HepG2 (cell line): Measurements from ENCODE around the gene GSTK1. TPM values are rescaled to one million over a fixed set of nuclear protein-coding genes. Genes with fewer than 3 reads are reported as not detected.

ENCODE experiments used
- MEF2D ChIP-seq: sonication (generic); formaldehyde crosslinking; IDR thresholded peaks from 2 replicates; pipeline ENCODE4 v1.5.1; 2020; ENCODE audit warnings: mild to moderate bottlenecking, missing genetic modification reagents
- ONECUT2 ChIP-seq: sonication (generic); formaldehyde crosslinking; IDR thresholded peaks from 2 replicates; pipeline ENCODE4 v1.4.0; 2020; ENCODE audit warnings: missing genetic modification reagents
- RXRB ChIP-seq: IDR thresholded peaks from 2 replicates; pipeline ENCODE4 v1.6.1; 2016; ENCODE audit warnings: borderline replicate concordance, missing genetic modification reagents, missing compliant biosample characterization
- ZNF225 ChIP-seq: sonication (generic); formaldehyde crosslinking; IDR thresholded peaks from 2 replicates; pipeline ENCODE4 v1.4.0; 2020; ENCODE audit warnings: mild to moderate bottlenecking, missing genetic modification reagents
- ZNF256 ChIP-seq: sonication (generic); formaldehyde crosslinking; conservative IDR thresholded peaks from 2 replicates; pipeline ENCODE4 v1.4.0; 2020; ENCODE audit warnings: missing genetic modification reagents
- ZNF792 ChIP-seq: IDR thresholded peaks from 2 replicates; pipeline ENCODE4 v1.6.1; 2016
- polyA plus RNA-seq, 8 experiments: library from polyadenylated mRNA; depleted of rRNA in 3 of 8; stranded (reverse) in 7 of 8; unstranded in 1 of 8; fragments of >200 nt; fragmentation: Illumina TruSeq in 4 of 8; extraction: Trizol in 4 of 8; gene quantifications; 2 replicates each; pipeline versions ENCODE4 v1.2.1 to v1.2.3, GENCODE V29; 2011 to 2016; ENCODE audit warnings: low read depth in 4 of 8, missing spikeins in 1 of 8, mixed read lengths in 1 of 8; ENCODE audit not compliant: insufficient read depth in 1 of 8
- total RNA-seq, 5 experiments: library from RNA; depleted of rRNA; stranded (reverse); fragments of >200 nt; fragmentation: Illumina TruSeq; extraction: Trizol; gene quantifications; 2 replicates each; pipeline ENCODE4 v1.2.3, GENCODE V29; 2016; ENCODE audit warnings: low read depth in 1 of 5
- TF ChIP-seq, protein P1 (sequence below): IDR thresholded peaks from 2 replicates; pipeline ENCODE4 v1.6.1; 2016; ENCODE audit warnings: low read depth, missing genetic modification reagents, missing compliant biosample characterization
- TF ChIP-seq, protein P2 (sequence below): sonication (generic); formaldehyde crosslinking; IDR thresholded peaks from 2 replicates; pipeline ENCODE4 v1.5.1; 2020; ENCODE audit warnings: mild to moderate bottlenecking, missing genetic modification reagents, borderline replicate concordance
- TF ChIP-seq, protein P3 (sequence below): sonication (generic); formaldehyde crosslinking; IDR thresholded peaks from 2 replicates; pipeline ENCODE4 v1.4.0; 2020; ENCODE audit warnings: missing genetic modification reagents, borderline replicate concordance
- TF ChIP-seq, protein P4 (sequence below): sonication (generic); formaldehyde crosslinking; IDR thresholded peaks from 2 replicates; pipeline ENCODE4 v1.5.0; 2020; ENCODE audit warnings: missing genetic modification reagents
- TF ChIP-seq, protein P5 (sequence below): sonication (generic); formaldehyde crosslinking; IDR thresholded peaks from 2 replicates; pipeline ENCODE4 v1.9.0; 2021; ENCODE audit warnings: missing genetic modification reagents, mild to moderate bottlenecking, borderline replicate concordance

Gene GSTK1
- total and polyA plus RNA-seq, 2 of the 13 experiments (the other 11 are each of a cell fraction or from before 2014, with no cell fraction given): 64.6 to 92.1 TPM

DNA sequence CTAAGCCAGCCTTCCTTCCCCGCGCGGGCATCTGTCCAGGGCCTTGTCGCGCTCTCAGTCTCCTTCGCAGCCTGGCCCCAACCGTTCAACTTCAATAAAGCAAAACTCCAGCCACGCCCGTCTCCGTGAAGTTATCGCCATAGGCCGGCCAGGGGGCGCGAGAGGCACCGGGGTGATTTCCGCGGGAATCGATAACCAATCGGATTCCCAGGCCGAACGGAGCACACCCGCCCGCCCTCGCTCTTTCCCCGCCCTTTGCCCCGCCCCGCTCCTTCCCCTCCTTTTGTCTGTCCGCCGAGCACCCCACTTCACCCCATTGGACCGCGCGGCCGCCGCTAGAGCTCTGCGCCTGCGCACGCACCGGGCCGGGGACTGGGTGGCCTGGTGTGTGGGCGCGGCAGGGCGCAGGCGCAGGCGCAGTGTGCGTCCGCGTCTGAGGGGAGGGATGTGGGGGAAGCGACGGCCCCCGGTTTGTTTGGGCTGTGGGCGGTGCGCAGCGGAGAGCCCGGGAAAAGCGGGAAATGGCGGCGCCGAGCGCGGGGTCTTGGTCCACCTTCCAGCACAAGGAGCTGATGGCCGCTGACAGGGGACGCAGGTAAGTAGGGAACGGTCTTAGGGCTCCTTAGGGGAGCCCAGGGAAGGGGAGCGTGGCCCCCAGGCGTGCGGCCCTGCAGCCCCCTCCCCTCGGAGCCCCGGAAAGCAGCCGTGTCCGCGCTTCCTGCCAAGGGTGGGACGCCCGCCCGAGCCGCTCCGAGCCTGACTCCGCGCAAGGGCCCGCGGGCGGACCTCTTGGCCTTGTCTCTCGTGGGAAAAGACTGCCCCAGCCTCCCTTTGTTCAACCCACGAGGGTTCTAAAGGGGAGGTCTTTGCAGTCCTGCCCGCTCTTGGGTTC lies 24.9 kb downstream of the GSTK1 start, which contains the start of gene CASP2 (continued):
- TF ChIP-seq ZNF225 (CRISPR knock-in tag) (no peak), RXRB (CRISPR knock-in tag) (0 out of 2 replicates have a peak, but pooled peaks have one; percentile 13), ZNF792 (CRISPR knock-in tag) (no peak), ONECUT2 (CRISPR knock-in tag) (no peak), MEF2D (CRISPR knock-in tag) (no peak), ZNF256 (CRISPR knock-in tag) (no peak)
- TF ChIP-seq, protein P1, sequence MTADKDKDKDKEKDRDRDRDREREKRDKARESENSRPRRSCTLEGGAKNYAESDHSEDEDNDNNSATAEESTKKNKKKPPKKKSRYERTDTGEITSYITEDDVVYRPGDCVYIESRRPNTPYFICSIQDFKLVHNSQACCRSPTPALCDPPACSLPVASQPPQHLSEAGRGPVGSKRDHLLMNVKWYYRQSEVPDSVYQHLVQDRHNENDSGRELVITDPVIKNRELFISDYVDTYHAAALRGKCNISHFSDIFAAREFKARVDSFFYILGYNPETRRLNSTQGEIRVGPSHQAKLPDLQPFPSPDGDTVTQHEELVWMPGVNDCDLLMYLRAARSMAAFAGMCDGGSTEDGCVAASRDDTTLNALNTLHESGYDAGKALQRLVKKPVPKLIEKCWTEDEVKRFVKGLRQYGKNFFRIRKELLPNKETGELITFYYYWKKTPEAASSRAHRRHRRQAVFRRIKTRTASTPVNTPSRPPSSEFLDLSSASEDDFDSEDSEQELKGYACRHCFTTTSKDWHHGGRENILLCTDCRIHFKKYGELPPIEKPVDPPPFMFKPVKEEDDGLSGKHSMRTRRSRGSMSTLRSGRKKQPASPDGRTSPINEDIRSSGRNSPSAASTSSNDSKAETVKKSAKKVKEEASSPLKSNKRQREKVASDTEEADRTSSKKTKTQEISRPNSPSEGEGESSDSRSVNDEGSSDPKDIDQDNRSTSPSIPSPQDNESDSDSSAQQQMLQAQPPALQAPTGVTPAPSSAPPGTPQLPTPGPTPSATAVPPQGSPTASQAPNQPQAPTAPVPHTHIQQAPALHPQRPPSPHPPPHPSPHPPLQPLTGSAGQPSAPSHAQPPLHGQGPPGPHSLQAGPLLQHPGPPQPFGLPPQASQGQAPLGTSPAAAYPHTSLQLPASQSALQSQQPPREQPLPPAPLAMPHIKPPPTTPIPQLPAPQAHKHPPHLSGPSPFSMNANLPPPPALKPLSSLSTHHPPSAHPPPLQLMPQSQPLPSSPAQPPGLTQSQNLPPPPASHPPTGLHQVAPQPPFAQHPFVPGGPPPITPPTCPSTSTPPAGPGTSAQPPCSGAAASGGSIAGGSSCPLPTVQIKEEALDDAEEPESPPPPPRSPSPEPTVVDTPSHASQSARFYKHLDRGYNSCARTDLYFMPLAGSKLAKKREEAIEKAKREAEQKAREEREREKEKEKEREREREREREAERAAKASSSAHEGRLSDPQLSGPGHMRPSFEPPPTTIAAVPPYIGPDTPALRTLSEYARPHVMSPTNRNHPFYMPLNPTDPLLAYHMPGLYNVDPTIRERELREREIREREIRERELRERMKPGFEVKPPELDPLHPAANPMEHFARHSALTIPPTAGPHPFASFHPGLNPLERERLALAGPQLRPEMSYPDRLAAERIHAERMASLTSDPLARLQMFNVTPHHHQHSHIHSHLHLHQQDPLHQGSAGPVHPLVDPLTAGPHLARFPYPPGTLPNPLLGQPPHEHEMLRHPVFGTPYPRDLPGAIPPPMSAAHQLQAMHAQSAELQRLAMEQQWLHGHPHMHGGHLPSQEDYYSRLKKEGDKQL (CRISPR knock-in tag): no peak
- TF ChIP-seq, protein P2, sequence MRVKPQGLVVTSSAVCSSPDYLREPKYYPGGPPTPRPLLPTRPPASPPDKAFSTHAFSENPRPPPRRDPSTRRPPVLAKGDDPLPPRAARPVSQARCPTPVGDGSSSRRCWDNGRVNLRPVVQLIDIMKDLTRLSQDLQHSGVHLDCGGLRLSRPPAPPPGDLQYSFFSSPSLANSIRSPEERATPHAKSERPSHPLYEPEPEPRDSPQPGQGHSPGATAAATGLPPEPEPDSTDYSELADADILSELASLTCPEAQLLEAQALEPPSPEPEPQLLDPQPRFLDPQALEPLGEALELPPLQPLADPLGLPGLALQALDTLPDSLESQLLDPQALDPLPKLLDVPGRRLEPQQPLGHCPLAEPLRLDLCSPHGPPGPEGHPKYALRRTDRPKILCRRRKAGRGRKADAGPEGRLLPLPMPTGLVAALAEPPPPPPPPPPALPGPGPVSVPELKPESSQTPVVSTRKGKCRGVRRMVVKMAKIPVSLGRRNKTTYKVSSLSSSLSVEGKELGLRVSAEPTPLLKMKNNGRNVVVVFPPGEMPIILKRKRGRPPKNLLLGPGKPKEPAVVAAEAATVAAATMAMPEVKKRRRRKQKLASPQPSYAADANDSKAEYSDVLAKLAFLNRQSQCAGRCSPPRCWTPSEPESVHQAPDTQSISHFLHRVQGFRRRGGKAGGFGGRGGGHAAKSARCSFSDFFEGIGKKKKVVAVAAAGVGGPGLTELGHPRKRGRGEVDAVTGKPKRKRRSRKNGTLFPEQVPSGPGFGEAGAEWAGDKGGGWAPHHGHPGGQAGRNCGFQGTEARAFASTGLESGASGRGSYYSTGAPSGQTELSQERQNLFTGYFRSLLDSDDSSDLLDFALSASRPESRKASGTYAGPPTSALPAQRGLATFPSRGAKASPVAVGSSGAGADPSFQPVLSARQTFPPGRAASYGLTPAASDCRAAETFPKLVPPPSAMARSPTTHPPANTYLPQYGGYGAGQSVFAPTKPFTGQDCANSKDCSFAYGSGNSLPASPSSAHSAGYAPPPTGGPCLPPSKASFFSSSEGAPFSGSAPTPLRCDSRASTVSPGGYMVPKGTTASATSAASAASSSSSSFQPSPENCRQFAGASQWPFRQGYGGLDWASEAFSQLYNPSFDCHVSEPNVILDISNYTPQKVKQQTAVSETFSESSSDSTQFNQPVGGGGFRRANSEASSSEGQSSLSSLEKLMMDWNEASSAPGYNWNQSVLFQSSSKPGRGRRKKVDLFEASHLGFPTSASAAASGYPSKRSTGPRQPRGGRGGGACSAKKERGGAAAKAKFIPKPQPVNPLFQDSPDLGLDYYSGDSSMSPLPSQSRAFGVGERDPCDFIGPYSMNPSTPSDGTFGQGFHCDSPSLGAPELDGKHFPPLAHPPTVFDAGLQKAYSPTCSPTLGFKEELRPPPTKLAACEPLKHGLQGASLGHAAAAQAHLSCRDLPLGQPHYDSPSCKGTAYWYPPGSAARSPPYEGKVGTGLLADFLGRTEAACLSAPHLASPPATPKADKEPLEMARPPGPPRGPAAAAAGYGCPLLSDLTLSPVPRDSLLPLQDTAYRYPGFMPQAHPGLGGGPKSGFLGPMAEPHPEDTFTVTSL: no peak
- TF ChIP-seq, protein P3, sequence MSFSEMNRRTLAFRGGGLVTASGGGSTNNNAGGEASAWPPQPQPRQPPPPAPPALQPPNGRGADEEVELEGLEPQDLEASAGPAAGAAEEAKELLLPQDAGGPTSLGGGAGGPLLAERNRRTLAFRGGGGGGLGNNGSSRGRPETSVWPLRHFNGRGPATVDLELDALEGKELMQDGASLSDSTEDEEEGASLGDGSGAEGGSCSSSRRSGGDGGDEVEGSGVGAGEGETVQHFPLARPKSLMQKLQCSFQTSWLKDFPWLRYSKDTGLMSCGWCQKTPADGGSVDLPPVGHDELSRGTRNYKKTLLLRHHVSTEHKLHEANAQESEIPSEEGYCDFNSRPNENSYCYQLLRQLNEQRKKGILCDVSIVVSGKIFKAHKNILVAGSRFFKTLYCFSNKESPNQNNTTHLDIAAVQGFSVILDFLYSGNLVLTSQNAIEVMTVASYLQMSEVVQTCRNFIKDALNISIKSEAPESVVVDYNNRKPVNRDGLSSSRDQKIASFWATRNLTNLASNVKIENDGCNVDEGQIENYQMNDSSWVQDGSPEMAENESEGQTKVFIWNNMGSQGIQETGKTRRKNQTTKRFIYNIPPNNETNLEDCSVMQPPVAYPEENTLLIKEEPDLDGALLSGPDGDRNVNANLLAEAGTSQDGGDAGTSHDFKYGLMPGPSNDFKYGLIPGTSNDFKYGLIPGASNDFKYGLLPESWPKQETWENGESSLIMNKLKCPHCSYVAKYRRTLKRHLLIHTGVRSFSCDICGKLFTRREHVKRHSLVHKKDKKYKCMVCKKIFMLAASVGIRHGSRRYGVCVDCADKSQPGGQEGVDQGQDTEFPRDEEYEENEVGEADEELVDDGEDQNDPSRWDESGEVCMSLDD (CRISPR knock-in tag): peak; percentile 95
- TF ChIP-seq, protein P4, sequence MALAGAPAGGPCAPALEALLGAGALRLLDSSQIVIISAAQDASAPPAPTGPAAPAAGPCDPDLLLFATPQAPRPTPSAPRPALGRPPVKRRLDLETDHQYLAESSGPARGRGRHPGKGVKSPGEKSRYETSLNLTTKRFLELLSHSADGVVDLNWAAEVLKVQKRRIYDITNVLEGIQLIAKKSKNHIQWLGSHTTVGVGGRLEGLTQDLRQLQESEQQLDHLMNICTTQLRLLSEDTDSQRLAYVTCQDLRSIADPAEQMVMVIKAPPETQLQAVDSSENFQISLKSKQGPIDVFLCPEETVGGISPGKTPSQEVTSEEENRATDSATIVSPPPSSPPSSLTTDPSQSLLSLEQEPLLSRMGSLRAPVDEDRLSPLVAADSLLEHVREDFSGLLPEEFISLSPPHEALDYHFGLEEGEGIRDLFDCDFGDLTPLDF: peak; percentile 95
- TF ChIP-seq, protein P5, sequence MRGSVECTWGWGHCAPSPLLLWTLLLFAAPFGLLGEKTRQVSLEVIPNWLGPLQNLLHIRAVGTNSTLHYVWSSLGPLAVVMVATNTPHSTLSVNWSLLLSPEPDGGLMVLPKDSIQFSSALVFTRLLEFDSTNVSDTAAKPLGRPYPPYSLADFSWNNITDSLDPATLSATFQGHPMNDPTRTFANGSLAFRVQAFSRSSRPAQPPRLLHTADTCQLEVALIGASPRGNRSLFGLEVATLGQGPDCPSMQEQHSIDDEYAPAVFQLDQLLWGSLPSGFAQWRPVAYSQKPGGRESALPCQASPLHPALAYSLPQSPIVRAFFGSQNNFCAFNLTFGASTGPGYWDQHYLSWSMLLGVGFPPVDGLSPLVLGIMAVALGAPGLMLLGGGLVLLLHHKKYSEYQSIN (CRISPR knock-in tag): no peak
